GM12865 (cell line): ENCODE results near the gene TENM4.
A peak's percentile ranks its signal among the peaks of the same experiment; 100 is the strongest.

ENCODE experiments used
- DNase-seq: peaks from one replicate; pipeline ENCODE4 v3.0.0; 2010; ENCODE audit warnings: low read depth
- H3K4me3 ChIP-seq: 2 replicates; pipeline ENCODE4 v1.5.1; 2011; ENCODE audit warnings: mild to moderate bottlenecking, low read depth, low read length, control low read depth
- TF ChIP-seq, protein P1 (sequence below): IDR thresholded peaks from 2 replicates; pipeline ENCODE4 v1.5.1; 2011; ENCODE audit warnings: low read length, control low read depth, low read depth, inconsistent platforms; ENCODE audit not compliant: insufficient read depth; ENCODE audit errors: missing control alignments

Gene TENM4

DNA sequence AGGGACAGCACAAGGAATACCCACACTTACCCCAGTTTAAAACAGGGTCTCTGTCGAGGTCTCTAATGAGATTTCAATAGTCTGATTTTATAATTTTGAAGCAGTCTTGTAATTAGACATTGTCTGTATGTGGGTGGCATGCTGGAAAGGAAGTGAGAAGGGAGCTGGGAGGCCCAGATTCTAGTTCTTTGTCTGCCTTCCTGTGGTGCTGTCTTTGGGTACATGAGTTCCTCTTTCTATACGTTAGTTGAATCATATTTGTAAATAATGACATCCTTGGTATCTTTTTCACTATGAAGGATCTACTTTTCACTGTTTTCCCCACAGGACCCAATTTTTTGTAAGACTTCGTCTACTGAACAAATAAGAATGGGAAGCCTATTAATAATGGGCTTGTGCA is 42.0 kb upstream of the TENM4 start:
- peak; percentile 75 for DNase-seq
- TF ChIP-seq, protein P1, sequence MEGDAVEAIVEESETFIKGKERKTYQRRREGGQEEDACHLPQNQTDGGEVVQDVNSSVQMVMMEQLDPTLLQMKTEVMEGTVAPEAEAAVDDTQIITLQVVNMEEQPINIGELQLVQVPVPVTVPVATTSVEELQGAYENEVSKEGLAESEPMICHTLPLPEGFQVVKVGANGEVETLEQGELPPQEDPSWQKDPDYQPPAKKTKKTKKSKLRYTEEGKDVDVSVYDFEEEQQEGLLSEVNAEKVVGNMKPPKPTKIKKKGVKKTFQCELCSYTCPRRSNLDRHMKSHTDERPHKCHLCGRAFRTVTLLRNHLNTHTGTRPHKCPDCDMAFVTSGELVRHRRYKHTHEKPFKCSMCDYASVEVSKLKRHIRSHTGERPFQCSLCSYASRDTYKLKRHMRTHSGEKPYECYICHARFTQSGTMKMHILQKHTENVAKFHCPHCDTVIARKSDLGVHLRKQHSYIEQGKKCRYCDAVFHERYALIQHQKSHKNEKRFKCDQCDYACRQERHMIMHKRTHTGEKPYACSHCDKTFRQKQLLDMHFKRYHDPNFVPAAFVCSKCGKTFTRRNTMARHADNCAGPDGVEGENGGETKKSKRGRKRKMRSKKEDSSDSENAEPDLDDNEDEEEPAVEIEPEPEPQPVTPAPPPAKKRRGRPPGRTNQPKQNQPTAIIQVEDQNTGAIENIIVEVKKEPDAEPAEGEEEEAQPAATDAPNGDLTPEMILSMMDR, result no peak

GRCh38 chr11:79481795-79482194 is 41.0 kb upstream of the TENM4 start:
- TF ChIP-seq, protein P1, result no peak
- DNase-seq, result peak; percentile 31

More for the DNA sequence above, 42.0 kb upstream of the TENM4 start:
- H3K4me3 ChIP-seq, result no peak overlapping the region

DNA sequence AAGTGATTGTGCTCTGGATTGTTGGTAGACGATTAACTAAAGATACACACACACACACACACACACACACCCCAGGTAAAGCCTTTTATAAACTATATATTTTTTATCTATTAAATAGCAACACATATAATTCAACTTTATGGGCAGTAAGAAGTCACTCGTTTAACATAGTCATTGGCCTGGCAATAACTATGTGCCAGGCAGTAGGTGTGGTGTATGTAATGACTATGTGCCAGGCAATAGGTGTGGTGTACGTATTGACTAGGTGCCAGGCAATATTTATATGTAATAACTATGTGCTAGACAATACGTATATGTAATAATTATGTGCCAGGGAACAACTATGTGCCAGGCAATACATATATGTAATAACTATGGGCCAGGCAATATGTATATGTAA is 40.0 kb upstream of the TENM4 start:
- H3K4me3 ChIP-seq, result no peak overlapping the region
- TF ChIP-seq, protein P1, result no peak
- DNase-seq, result no peak

More at GRCh38 chr11:79481795-79482194, 41.0 kb upstream of the TENM4 start:
- no peak overlapping the region for H3K4me3 ChIP-seq

DNA sequence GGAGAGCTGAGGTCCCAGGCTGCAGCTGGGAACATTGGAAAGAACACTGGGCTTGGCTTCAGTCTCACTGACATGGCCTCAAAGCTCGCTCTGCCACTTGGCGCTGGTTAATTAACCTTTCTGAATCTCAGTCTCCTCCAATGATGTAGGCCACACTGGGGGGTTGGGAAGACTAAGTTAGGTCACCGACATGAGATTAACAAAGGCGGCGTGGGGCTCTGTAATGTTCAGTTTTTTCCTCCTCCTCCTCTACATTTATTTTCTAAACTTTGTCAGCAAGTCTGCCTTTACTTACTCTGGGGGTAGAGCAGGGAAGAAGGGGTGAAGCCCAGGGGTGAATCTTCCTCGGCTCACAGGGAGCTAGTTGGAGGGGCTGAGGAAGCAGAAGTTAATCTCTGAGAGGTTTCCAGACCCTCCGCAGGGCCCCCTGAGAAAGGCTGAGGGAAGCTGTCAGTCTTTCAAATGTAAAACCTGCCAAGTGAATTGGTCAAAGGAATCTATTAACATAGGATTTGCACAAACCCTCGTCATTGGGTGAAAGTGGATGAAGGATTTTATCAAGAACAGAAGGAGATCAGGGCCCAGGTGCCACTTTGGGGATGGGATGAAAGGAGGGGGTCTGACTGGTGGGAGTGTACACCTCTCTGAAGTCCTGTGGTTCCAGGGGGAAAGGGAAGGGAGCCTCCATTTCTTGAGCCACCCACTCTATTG is 32.1 kb upstream of the TENM4 start:
- TF ChIP-seq, protein P1, result no peak
- DNase-seq, result no peak
- H3K4me3 ChIP-seq, result no peak overlapping the region

DNA sequence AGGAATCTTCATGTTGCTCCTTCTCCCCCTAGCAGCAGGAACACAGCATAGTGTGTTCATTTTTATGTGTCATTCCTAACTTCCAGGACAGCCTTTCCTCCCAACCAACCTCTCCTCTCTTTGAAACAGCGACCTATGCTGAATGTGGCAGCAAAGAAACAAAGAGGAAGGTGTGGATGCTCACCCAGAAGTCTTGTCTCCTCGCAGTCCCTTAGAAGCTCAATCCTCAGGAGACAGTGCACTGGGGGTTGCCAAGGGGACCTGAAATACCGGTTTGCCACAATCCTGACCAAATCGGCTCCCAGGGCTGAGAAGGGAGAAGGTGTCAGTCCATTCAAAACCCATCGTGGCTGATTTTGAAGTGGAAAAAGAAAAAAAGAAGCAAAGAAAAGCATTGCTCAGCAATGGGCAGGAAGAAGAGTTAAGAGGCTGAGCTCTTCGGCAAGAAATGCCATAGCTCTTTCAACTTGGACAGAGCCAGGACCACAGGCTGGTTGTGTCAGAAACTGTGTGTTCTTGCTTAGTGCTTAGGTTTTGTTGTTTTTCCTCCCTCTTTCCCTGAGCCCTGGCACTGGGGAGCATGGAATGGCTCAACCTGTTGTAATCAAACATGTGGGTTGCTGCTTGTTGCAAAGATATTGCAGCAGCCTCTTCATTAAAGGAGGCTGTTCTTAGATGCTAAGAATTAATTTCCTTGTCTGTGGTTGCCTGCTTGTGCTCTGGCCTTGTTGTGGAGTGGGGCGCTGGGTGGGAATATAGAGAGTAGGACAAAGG is 30.4 kb upstream of the TENM4 start:
- DNase-seq, result no peak
- TF ChIP-seq, protein P1, result no peak
- H3K4me3 ChIP-seq, result no peak overlapping the region

GRCh38 chr11:79470161-79470560 is 29.3 kb upstream of the TENM4 start:
- DNase-seq, result no peak
- H3K4me3 ChIP-seq, result no peak overlapping the region
- TF ChIP-seq, protein P1, result no peak
